Putamen (tissue), 1 donor: ENCODE results near the gene RMDN3.

ENCODE experiments used
- DNase-seq: peaks from one replicate; pipeline ENCODE4 v3.0.0-alpha.2; 2016; ENCODE audit warnings: low spot score

RMDN3 gene, protein sequence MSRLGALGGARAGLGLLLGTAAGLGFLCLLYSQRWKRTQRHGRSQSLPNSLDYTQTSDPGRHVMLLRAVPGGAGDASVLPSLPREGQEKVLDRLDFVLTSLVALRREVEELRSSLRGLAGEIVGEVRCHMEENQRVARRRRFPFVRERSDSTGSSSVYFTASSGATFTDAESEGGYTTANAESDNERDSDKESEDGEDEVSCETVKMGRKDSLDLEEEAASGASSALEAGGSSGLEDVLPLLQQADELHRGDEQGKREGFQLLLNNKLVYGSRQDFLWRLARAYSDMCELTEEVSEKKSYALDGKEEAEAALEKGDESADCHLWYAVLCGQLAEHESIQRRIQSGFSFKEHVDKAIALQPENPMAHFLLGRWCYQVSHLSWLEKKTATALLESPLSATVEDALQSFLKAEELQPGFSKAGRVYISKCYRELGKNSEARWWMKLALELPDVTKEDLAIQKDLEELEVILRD

DNA sequence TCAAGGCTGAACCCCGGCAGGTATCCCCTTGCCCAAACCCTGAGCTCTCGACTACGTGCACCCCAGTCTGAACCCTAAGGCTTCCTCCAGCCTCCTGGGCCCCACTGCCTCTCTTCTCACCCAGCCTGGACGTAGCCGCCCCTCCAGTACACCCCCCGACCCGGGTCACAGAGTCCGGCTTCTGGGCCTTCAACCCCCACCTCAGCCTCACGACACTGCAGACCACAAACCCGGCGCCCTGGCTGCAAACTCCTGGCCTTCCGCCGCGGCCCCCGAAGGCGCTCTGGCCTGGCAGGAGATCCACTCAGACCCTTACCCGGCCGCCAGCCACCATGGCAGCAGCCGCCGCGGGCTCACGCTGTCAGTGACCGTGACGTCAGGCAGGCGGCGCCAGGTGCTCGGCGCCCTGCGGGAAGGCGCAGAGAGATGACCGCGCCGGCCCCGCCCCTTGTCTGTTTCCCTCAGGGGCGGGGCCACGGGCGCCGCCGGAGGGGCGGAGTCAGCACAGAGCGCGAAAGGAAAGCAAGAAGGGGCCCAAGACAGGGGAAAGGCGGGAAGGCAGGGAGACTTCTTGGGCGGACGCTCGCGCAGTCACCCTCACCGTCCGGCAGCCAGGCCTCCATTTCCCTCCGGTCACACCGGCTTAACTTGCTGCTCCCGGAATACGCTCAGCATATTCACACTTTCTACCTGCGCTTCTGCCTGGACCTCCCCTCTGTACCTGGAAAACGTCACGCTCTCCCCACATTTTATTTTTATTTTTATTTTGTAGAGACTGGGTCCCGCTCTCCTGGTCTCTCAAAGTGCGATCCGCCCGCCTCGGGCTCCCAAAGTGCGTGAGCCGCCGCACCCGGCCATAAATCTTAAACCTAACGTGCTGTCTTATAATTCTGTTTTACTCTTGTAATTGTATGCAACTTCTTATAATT, at the start of gene RMDN3:
Gene RMDN3, minus strand, starts transcription at position 372 of the 929 bp plus-strand sequence. CDS start 471 bp downstream, outside the sequence.
- DNase-seq, result peak; percentile 89

DNA sequence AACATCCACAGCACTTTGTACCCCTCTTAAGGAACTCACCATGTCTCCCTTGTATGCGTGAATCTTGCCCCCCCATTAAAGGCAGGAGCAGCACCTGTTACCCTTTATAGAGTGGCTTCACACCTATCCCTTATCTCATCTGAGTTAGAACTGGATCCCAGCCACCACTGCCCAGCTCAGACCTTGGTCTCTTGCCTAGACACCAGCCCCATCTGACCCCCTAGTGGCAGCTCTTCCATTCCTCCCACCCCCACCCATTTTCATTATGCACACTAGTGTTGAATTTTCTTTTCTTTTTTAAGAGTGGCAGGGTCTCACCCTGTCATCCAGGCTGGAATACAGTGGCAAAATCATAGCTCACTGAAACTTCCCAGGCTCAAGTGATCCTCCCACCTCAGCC, 48.6 kb upstream of the RMDN3 start:
- DNase-seq, result no peak

DNA sequence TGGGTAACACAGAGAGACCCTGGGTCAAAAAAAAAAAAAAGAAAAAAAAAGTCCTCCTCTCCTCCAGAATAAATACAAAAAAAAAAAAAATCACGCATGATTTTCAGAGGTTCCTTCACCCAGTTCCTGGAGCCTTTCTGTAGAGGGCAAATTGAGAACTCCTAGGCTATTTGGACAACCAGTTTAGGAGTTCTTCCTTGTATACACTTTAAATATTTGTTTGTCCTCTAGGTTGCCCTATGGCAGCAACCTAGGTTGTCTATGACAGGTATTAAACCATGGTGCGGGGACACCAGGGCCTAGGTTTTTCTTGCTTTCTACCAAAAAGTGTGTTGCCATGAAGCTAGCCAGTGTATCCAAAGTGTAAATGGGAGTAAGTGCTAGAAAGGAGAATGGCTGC, 48.0 kb upstream of the RMDN3 start:
- no peak for DNase-seq

DNA sequence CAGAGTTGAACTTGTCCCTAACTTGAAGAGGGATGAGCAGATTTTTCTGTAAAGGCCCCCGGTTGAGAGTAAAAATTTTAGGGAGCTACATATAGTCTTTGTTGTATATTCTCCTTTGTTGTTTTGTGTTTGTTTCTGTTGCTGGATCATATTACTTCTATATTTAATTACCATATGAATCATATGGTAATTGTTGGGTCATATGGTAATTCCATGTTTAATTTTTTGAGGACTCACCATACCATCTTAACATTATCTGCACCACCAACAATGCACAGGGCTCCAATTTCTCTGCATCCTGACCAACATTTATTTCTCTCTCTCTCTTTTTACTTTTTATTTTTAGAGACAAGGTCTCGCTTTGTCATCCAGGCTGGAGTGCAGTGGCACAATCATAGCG, 44.5 kb upstream of the RMDN3 start:
- no peak for DNase-seq

DNA sequence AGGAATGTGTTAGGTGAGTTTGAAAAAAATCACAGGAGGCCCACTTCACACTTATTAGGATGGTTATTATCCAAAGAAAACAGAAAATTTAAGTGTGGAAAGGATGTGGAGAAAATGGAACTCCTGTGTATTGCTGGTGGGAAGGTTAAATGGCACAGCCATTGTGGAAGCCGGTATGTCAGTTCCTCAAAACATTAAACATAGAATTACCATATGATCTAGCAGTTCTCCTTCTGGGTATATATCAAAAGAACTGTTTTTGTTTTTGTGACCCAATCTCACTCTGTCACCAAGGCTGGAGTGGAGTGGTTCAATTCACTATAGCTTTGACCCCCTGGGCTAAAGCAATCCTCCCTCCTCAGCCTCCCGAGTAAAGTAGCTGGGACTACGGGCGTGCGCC, 41.5 kb upstream of the RMDN3 start:
- no peak for DNase-seq

DNA sequence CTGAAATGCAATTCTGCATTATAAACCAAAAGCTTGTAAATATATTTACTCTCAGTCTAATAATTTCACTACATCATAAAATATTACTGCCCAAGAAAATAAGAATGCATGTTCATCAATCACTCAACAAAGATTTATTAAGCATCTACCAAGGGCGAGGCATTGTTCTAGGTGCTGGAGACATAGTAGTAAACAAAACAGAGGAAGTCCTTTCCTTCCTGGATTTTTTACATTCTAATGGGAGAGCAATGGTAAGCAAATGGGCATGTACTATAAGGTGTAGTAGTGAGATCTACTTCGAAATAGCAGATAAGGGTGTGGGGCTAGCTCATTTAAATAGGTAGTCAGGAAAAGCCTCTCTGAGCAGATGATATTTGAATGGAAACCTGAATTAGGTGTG, 41.0 kb upstream of the RMDN3 start:
- DNase-seq, result no peak

DNA sequence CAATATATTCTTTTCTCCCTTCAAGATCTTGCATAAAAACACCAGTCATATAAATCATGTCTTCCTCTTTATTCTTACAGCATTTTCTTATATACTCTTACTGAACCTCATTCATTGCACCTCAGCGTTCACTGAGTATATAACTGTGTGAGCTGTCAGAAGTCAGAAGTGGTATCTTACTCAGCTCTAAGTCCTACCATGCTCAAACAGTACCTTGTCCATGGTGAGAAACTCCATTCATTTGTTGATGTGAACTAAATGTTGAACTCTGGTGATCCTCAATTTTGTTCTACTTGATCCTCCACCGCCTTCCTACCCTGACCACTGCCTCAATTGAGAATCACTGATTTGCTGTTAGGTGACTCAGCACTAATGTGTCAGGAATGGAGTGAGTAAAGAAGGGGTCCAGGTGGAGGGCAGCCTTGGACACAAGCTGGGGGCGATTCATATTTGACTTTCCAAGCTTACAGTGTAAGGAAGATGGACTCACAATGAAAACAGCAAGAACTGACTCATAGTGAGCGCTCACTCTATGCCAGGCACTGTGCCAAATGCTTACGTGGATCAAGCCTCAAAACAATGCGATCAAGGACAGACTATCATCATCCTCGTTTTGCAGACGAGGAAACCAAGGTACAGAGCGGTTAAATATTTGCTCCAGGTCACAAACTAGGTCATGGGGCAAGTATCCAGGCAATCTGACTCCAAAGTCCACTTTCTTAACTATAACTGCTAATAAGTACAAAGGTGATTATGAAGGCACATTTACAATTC, 38.3 kb upstream of the RMDN3 start:
- no peak for DNase-seq

DNA sequence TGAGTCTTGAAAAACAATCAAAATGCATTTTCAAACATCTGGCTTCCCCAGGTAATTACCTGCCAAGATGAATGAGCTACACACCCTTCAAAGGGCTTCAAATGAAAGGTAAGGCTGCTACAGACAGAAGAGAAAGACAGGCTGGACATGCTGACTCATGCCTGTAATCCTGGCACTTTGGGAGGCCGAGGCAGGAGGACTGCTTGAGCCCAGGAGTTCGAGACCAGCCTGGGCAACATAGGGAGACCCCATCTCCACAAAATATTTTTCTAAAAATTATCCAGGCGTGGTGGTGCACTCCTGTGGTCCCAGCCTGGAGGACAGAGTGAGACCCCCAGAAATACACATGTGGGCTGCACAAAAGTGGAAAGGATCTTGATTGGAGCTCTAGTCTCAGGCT, 37.3 kb upstream of the RMDN3 start:
- no peak for DNase-seq

DNA sequence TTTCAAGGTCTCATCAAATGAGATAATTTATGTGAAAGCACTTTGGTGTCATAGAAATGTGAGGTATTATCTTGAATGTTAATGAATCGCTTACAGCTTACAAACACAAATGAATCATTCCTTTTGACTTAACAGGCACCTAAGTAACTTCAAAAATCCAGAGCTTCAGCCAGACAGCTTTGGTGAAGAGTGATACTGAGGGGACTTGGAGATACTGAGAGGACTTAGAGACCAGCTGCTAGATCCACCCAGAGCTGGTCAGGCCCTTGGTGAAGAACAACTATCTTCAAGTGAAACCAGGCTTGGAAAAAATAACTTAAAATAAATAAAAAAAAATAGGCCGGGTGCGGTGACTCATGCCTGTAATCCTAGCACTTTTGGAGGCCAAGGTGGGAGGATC, 35.7 kb upstream of the RMDN3 start:
- DNase-seq, result no peak

DNA sequence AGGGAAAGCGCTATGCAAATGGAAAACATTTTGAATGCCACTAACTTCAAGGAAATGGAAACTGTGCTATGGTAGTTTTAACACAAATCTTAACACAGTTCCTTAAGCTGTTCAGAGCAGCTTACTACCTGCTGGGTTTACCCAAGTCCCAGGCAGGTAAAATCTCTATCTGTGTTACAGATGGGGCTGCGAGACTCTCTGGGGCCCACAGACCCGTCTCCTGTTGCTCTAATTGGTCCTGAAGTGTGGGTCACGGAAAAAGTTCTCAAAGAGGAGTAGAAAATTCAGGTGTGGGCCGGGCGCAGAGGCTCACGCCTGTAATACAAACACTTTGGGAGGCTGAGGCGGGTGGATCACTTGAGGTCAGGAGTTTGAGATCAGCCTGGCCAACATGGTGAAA, 34.9 kb upstream of the RMDN3 start:
- DNase-seq, result no peak

DNA sequence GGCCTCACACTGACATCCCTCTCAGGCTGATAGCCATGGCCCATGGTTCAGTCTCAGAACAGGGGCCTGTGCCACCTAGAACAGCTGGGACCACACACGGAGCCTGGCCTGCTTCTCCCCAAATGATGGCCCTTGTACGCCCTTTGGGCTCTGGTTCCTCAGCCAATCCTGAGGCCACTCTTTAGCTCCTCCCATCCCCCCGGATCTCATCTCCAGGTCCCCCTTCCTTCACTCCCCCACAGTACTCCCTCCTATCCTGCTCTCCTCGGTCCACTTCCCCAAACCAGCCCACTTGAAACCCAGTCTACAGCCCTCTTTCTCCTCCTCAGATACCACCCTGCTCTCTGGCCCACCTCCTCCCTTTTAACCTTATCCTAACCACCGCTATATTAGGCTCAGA, 34.1 kb upstream of the RMDN3 start:
- no peak for DNase-seq

DNA sequence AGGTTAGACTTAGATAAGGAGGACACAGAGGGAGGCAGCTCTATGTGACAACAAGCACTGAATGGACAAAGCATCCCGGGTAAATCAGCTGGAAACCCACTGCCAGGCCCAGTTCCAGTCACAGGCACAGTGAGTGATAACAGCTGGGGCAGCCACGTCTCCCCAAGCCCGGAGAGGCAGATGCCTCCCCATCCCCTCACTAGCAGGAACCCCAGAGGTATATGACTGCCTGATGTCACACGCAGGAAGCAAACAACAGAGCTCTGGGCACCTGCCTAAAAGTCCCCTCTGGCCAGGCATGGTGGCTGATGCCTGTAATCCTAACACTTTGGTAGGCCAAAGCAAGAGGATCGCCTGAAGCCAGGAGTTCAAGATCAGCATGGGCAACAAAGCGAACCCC, 32.9 kb upstream of the RMDN3 start:
- no peak for DNase-seq

DNA sequence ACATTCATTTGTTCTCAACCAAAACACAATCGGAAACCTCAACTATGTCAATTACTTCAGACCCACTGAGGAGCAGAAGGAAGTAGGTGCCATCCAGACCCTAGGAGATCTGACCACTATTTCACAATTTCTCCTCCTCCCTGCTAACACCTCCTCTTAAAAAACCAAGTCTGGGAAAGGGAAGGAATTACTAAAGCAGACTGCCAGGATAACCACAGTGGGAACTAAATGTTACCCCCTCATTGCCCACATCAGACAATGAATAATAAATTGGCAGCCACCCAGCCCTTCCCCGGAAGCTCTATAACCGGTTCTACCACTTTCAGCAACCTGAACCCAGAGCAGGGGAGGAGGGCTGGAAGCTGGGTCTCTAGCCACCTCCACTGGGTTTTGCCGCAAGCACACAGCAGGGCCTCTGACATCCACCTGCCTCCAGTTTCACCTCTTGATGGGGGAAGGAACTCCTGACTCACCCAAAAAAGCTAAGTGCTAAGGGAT, 32.3 kb upstream of the RMDN3 start:
- no peak for DNase-seq

DNA sequence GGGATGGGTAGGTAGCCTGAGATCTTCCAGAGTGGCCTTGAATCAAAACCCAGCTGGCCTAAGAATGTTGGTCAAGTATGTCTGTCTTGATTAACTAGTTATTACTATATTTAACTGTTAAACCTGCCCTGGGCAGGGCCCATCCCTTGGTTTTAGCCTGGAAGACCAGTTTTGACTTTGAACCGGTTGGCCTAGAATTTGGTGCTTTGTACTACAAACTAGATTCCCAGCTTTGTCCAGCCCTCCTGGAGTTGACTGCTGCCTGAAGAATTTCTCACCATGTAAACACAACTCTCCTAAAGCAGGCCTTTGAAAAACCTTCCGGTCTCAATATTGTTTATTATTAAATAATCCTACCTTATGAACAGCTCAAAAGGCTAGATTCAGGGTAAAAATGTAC, 30.8 kb upstream of the RMDN3 start:
- DNase-seq, result no peak

DNA sequence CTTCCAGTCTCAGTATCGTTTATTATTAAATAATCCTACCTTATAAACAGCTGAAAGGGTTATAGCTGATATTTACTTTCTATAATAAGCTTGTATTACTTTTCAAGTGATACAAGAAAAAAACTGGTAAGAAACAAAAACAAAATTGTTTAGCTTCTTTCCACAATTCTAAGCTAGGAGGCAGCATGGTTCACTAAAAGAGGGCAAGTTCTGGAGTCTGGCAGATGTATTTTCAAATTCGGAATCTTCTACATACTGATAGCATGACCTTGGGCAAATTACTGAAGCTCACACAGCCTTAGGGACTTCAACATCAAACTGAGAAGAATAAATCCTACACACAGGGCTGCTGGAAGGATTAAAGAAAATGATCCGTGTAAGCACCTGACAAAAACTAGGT, 30.1 kb upstream of the RMDN3 start:
- DNase-seq, result no peak

DNA sequence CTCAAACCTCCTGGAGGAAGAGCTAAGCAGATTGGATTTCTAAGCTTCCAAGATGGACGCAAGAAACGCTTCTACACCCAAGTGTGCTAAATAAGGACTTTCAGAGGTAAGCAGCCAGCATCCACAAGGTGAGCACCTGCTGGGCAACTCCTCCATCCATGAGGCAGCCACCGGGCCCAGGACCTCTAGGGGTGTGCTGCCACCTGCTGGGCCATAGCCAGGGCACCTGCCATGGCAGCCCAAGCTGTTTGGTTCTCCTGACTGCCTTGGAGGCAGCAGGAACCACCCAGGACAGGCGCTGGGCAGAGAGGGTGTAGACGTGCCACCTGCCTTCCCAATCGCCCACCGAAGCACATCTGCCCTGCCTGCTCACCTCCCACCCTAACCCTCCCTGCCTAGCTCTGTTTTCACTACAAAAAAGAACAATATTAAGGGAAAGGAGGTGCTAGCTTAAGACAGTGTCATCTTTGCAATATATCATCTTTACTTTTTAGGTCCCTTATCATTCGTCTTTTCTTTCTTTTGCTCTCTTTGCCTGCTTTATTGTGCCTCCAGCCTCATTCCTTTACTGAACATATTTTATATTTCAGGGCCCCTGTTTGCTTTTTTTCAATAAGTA, 27.7 kb upstream of the RMDN3 start:
- DNase-seq, result no peak

DNA sequence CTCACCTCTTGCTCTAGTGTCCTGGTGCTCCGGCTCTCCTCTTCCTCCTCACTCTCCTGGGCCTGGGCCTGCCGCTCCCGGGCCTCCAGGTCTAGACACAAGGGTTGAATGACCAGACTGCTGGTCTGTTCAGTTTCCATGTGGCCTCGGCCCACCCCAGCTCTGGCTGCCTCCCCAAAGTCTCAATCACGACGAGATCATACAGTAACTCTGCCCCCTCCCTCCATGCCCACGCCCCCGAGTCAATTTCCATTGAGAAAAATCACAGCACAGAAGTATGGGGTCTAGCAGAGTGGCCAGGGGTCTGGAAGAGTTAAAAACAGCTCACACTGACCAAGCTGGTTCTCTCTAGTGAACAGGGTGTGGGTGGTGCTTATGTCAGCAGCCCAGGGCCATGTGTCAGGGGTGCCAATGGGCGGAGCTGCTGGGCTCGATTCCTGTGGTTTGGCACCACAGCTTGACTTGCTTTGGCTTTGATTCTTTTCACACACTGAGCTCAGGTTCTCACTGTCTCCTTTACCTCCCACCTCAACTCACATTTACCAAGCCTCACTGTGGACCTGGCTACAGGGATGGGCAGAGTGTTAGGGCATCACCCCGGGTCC, 21.6 kb upstream of the RMDN3 start:
- no peak for DNase-seq

DNA sequence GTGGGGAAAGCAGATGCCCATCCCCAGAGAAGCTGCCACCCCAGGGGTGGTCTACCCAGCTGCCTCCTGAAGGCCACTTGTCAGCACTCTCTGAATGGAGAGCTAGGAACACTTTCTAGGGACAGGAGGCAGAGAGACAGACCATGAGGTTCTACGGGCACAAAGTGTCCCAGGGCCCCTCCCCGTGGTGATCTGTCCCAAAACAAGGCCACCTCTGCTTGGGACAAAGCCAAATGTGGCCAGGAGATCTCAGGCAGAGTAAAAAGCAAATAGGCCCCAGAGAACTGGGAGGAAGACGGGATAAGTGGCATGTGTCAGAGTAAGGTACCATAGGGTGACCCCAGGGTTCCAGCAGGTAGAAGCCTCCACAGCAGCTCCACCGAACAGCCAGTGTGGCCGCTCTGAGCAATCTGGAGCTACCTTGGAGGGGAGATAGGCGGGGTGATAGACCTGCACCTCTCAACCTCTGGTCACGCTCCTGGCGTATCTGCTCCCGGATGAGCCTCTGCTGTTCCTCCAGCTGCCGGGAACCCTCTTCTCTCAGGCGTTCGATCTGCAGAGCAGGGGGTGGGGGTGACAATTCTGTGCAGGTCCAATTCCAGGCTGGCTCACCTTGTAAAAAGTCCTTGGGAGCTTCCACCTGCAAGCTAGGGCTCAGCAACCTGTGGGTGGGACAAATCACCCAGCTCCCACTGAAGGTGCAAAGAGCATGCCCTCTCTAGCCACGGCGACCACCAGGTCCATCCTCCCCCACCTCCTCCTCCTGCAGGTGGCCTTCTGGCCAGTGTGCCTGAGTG, 20.9 kb upstream of the RMDN3 start:
- no peak for DNase-seq

DNA sequence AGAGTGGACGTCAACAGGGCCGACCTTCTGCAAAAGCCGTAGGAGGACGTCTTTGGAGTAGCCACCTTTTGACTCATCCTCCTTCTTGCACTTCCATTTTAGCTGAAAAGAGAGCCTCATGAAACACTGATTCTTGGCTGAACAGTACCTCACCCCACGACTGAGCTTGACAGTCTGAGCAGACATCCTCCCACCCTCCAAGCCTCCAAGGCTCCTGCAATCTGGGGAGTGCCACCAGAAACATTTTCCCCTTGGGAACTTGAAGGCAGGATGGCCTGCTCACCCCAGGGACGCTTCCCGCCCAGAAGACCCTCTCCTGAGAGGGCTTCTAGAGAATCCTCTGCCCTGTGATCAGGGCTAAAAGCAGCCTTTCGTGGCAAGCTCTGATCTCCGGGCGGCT, 20.0 kb upstream of the RMDN3 start:
- DNase-seq, result no peak

DNA sequence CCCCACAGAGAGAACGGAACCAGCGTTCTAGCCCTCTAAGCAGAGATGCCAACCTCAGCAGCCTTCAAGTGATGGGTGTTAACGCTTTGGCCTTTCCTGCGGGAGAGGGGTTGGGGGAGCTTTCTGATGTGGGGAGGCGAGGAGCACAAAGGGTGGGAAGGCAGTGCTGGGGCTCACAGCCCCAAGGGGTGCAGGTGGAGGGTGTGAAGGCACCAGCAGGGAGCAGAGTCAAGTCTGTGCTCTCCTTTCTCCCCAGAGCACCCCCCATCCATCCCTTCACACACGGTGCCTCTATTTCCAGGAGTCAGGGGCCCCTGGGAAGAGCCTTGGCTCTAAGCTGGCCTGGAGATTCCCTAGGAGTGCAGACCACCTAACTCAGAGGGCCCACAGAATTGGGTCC, 18.8 kb upstream of the RMDN3 start:
- no peak for DNase-seq
